ENCODE measurements around the gene SYDE2.
"Not testable (repeated sequence)": the region's sequence is repeated elsewhere in the genome, so short reads cannot be mapped to it uniquely, and the experiment has no call there.

DNA sequence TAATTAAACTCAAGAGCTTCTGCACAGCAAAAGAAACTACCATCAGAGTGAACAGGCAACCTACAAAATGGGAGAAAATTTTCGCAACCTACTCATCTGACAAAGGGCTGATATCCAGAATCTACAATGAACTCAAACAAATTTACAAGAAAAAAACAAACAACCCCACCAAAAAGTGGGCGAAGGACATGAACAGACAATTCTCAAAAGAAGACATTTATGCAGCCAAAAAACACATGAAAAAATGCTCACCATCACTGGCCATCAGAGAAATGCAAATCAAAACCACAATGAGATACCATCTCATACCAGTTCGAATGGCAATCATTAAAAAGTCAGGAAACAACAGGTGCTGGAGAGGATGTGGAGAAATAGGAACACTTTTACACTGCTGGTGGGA is 13.8 kb downstream of the SYDE2 start:
- not testable (repeated sequence) for TF ChIP-seq EZH2 (IDR thresholded peaks at IDR 0.05); POLR2AphosphoS5 (IDR thresholded peaks at IDR 0.05; ENCODE audit: borderline replicate concordance, low read depth, low read length); FOXP2 (optimal IDR thresholded peaks at IDR 0.05; ENCODE audit: control extremely low read depth, extremely low read length, insufficient read depth)
